ENCODE measurements around the gene KRT20. TPM values are rescaled to one million over a fixed set of nuclear protein-coding genes. Genes with fewer than 3 reads are reported as not detected.

KRT20 gene
- total and polyA plus RNA-seq, 7 experiments from 2014 or later: not detected

DNA sequence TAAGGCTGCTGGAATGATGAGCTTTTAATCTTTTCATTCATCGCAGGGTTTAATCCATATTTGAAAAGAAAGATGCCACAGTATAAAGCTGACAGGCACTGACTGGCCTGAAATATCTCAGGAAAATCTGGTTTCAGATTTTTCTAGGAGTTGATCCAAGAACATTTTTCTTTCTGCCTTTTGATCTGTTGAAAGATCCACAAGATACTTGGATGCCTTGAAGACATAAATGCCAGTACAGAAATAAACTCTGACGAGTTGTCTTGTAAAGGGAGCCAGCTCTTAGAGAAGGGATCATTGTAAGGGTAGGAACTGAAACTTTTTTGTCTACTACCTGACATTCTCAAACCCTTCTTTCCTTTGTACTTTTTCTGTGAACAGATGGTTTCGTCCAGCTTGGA, 25.4 kb upstream of the KRT20 start:
- H3K4me3 Mint-ChIP-seq: no peak overlapping the region
- no peak for DNase-seq
- no peaks in the 10 kb centered on the region for H3K9me3 ChIP-seq (ENCODE audit: control insufficient read depth in 2 of 3, low read length in 3 of 3)
- H3K4me1 ChIP-seq (ENCODE audit: control insufficient read depth in 2 of 2, insufficient read depth in 2 of 2, low read length in 2 of 2): no peaks in the 10 kb centered on the region
- H3K9me3 Mint-ChIP-seq: no peaks in the 10 kb centered on the region
- ChIA-PET POLR2A (interaction anchor here (1.1 kb wide), 1 partner anchor 412 kb away, joined by 3 read pairs; no protein-coding TSS in a partner anchor), CTCF (interaction anchor here (0.7 to 4.6 kb wide), 9 partner anchors 15 to 758 kb away, joined by 3 to 31 read pairs (median 3); no protein-coding TSS in a partner anchor)
- intact Hi-C loops (cut with micrococcal nuclease): no loop called here
- no peaks in the 10 kb centered on the region for H3K36me3 ChIP-seq (ENCODE audit: control insufficient read depth in 2 of 3, insufficient read depth in 3 of 3, low read length in 3 of 3)
- no peak for ATAC-seq
- H3K27me3 ChIP-seq (ENCODE audit: control insufficient read depth in 2 of 2, insufficient read depth in 2 of 2, low read length in 2 of 2): peaks cover 5 to 7% of the 10 kb centered on the region in 2 donors
- H3K4me3 ChIP-seq (ENCODE audit: low read length): no peak overlapping the region
- H3K36me3 Mint-ChIP-seq: no peaks in the 10 kb centered on the region
- H3K27ac Mint-ChIP-seq: no peak overlapping the region
- H3K4me1 Mint-ChIP-seq: no peaks in the 10 kb centered on the region
- no peak overlapping the region for H3K27ac ChIP-seq (ENCODE audit: low read depth, low read length)
- H3K27me3 Mint-ChIP-seq: peaks cover 21 to 39% (median 34%) of the 10 kb centered on the region in 5 donors

DNA sequence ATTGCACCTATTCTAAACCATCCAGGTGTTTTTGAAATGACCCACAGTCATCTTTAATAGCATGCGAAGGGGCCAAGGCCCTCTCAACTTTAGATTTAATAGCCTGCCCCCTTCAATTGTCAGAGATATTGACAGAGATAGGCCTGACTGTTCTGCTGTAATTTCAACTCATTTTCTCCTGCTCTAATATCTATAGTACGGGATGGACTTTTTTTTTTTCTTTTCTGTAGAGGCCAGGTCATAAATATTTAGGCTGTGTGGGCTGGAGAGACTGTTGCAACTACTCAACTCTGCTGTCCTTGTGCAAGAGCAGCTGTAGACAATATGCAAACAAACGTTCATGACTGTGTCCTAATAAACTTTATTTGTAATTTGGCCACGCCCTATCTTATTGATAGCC, 24.7 kb upstream of the KRT20 start:
- POLR2A ChIA-PET: interaction anchor here (1.1 kb wide), 1 partner anchor 412 kb away, joined by 3 read pairs; no protein-coding TSS in a partner anchor
- peaks cover 22 to 41% (median 36%) of the 10 kb centered on the region in 5 donors for H3K27me3 Mint-ChIP-seq
- no peaks in the 10 kb centered on the region for H3K4me1 Mint-ChIP-seq
- H3K36me3 Mint-ChIP-seq: no peaks in the 10 kb centered on the region
- DNase-seq: no peak
- Histone ChIP-seq H3K36me3 (ENCODE audit: control insufficient read depth in 2 of 3, insufficient read depth in 3 of 3, low read length in 3 of 3) (no peaks in the 10 kb centered on the region), H3K27ac (ENCODE audit: low read depth, low read length) (no peak overlapping the region), H3K9me3 (ENCODE audit: control insufficient read depth in 2 of 3, low read length in 3 of 3) (no peaks in the 10 kb centered on the region), H3K4me1 (ENCODE audit: control insufficient read depth in 2 of 2, insufficient read depth in 2 of 2, low read length in 2 of 2) (no peaks in the 10 kb centered on the region), H3K4me3 (ENCODE audit: low read length) (no peak overlapping the region), H3K27me3 (ENCODE audit: control insufficient read depth in 2 of 2, insufficient read depth in 2 of 2, low read length in 2 of 2) (peaks cover 5 to 7% of the 10 kb centered on the region in 2 donors)
- no peaks in the 10 kb centered on the region for H3K9me3 Mint-ChIP-seq
- H3K27ac Mint-ChIP-seq: no peak overlapping the region
- CTCF ChIA-PET: interaction anchor here (0.7 to 4.6 kb wide), 9 partner anchors 15 to 758 kb away, joined by 3 to 32 read pairs (median 5); no protein-coding TSS in a partner anchor
- intact Hi-C loops (cut with micrococcal nuclease): loop anchor here (1.0 kb wide), 8 partner anchors 52 to 757 kb away; no protein-coding TSS in a partner anchor
- H3K4me3 Mint-ChIP-seq: no peak overlapping the region
- ATAC-seq: no peak

DNA sequence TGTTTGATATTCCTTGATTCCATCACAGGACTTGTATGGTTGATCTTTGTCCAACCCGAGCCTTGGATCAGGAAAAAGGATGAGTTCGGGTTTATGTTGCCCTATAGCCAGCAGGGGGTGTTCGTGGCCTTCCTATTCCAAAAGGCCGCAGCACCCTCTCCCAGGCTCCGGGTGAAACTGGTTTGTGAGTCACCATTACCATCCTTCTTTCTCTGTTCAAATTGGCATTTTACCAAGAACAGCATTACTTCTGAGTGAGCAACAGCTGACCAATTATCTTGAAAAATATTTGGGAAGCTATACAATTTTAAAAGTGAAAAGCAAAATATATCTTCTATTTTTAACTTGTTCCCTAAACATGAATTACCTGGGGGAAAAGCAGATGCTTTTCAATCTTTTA, 24.3 kb upstream of the KRT20 start:
- POLR2A ChIA-PET: no interaction called here
- peaks cover 26 to 45% (median 36%) of the 10 kb centered on the region in 5 donors for H3K27me3 Mint-ChIP-seq
- peak; percentile 93 for ATAC-seq

GRCh38 chr17:40906613-40907012, 21.6 kb upstream of the KRT20 start:
- ATAC-seq (no peak), DNase-seq (no peak)
- H3K27ac Mint-ChIP-seq: no peak overlapping the region
- H3K4me1 Mint-ChIP-seq: peaks cover 0 to 10% (median 0%) of the 10 kb centered on the region in 7 donors
- ChIA-PET CTCF (interaction anchor here (4.2 to 4.6 kb wide), 3 partner anchors 642 to 756 kb away, joined by 28 to 32 read pairs (median 31); no protein-coding TSS in a partner anchor), POLR2A (no interaction called here)
- Histone ChIP-seq H3K4me3 (ENCODE audit: low read length) (no peak overlapping the region), H3K36me3 (ENCODE audit: control insufficient read depth in 2 of 3, insufficient read depth in 3 of 3, low read length in 3 of 3) (no peaks in the 10 kb centered on the region), H3K27ac (ENCODE audit: low read depth, low read length) (no peak overlapping the region), H3K27me3 (ENCODE audit: control insufficient read depth in 2 of 2, insufficient read depth in 2 of 2, low read length in 2 of 2) (peaks cover 5 to 7% of the 10 kb centered on the region in 2 donors), H3K4me1 (ENCODE audit: control insufficient read depth in 2 of 2, insufficient read depth in 2 of 2, low read length in 2 of 2) (no peaks in the 10 kb centered on the region), H3K9me3 (ENCODE audit: control insufficient read depth in 2 of 3, low read length in 3 of 3) (no peaks in the 10 kb centered on the region)
- no peak overlapping the region for H3K4me3 Mint-ChIP-seq
- intact Hi-C loops (cut with micrococcal nuclease): no loop called here
- peaks cover 24 to 48% (median 35%) of the 10 kb centered on the region in 5 donors for H3K27me3 Mint-ChIP-seq
- no peaks in the 10 kb centered on the region for H3K9me3 Mint-ChIP-seq
- no peaks in the 10 kb centered on the region for H3K36me3 Mint-ChIP-seq

More for the DNA sequence above, 24.3 kb upstream of the KRT20 start:
- Histone ChIP-seq H3K4me3 (ENCODE audit: low read length) (no peak overlapping the region), H3K9me3 (ENCODE audit: control insufficient read depth in 2 of 3, low read length in 3 of 3) (no peaks in the 10 kb centered on the region), H3K27ac (ENCODE audit: low read depth, low read length) (no peak overlapping the region), H3K27me3 (ENCODE audit: control insufficient read depth in 2 of 2, insufficient read depth in 2 of 2, low read length in 2 of 2) (peaks cover 5 to 7% of the 10 kb centered on the region in 2 donors), H3K4me1 (ENCODE audit: control insufficient read depth in 2 of 2, insufficient read depth in 2 of 2, low read length in 2 of 2) (no peaks in the 10 kb centered on the region), H3K36me3 (ENCODE audit: control insufficient read depth in 2 of 3, insufficient read depth in 3 of 3, low read length in 3 of 3) (no peaks in the 10 kb centered on the region)
- intact Hi-C loops (cut with micrococcal nuclease): loop anchor here (1.0 kb wide), 8 partner anchors 52 to 757 kb away; no protein-coding TSS in a partner anchor
- CTCF ChIA-PET: interaction anchor here (0.7 to 4.6 kb wide), 6 partner anchors 413 to 759 kb away, joined by 3 to 32 read pairs (median 18); no protein-coding TSS in a partner anchor
- no peaks in the 10 kb centered on the region for H3K4me1 Mint-ChIP-seq
- H3K27ac Mint-ChIP-seq: no peak overlapping the region
- no peaks in the 10 kb centered on the region for H3K9me3 Mint-ChIP-seq
- DNase-seq: peak; percentile 29 to 70 (median 56)
- H3K36me3 Mint-ChIP-seq: no peaks in the 10 kb centered on the region
- H3K4me3 Mint-ChIP-seq: no peak overlapping the region

- ATAC-seq (no peak), DNase-seq (no peak)
- peaks cover 4 to 5% of the 10 kb centered on the region in 2 donors for H3K27me3 ChIP-seq (ENCODE audit: control insufficient read depth in 2 of 2, insufficient read depth in 2 of 2, low read length in 2 of 2)
- intact Hi-C loops (cut with micrococcal nuclease): no loop called here
- H3K4me3 Mint-ChIP-seq: no peak overlapping the region
- H3K27ac Mint-ChIP-seq: no peak overlapping the region
- H3K36me3 ChIP-seq (ENCODE audit: control insufficient read depth in 2 of 3, insufficient read depth in 3 of 3, low read length in 3 of 3): no peaks in the 10 kb centered on the region
- H3K4me1 ChIP-seq (ENCODE audit: control insufficient read depth in 2 of 2, insufficient read depth in 2 of 2, low read length in 2 of 2): no peaks in the 10 kb centered on the region
- POLR2A ChIA-PET: interaction anchor here (0.6 kb wide), 1 partner anchor 755 kb away, joined by 3 read pairs; no protein-coding TSS in a partner anchor
- no peaks in the 10 kb centered on the region for H3K9me3 Mint-ChIP-seq
- H3K36me3 Mint-ChIP-seq: no peaks in the 10 kb centered on the region
- H3K27me3 Mint-ChIP-seq: peaks cover 30 to 48% (median 38%) of the 10 kb centered on the region in 5 donors
- peaks cover 0 to 10% (median 0%) of the 10 kb centered on the region in 7 donors for H3K4me1 Mint-ChIP-seq
- no peaks in the 10 kb centered on the region for H3K9me3 ChIP-seq (ENCODE audit: control insufficient read depth in 2 of 3, low read length in 3 of 3)
- no peak overlapping the region for H3K27ac ChIP-seq (ENCODE audit: low read depth, low read length)
- H3K4me3 ChIP-seq (ENCODE audit: low read length): no peak overlapping the region
- CTCF ChIA-PET: interaction anchor here (0.6 kb wide), 1 partner anchor 19 kb away, joined by 5 read pairs; no protein-coding TSS in a partner anchor
Observed at GRCh38 chr17:40905370-40905769, 20.3 kb upstream of the KRT20 start.

DNA sequence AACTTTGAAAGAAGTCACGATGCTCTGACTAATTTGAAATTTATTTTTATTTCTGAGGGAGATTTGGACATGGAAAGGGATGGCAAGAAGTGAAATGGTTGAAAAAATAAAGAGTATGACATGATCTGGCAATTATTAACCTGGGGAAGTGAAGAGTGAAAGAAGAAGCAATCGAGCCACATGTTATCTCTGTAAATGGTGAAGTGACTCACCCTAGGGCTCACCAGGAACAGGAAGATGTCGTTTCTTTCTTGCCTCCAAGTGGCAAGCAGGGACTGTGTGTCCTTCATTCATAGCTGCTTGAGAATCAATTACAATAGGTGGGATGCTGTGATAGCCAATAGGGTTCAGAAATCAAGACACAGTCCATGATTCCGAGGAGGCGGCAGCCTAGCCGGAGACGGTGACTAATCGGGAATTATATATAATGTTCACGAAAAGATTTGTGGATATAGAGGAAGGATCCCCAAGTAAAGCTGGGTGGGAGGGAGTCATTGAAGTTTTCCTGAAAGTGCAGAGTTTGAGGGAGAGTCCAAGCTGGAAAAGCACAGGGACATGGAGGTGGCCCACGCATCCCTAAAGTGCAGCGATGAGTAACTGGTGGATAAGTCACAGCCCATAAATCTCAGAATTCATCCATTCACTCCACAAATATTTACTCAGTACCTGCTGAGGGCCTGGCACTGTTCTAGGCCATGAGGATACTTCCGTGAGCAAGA, 18.2 kb upstream of the KRT20 start:
- Histone ChIP-seq H3K27ac (ENCODE audit: low read depth, low read length) (no peak overlapping the region), H3K4me1 (ENCODE audit: control insufficient read depth in 2 of 2, insufficient read depth in 2 of 2, low read length in 2 of 2) (no peaks in the 10 kb centered on the region), H3K4me3 (ENCODE audit: low read length) (no peak overlapping the region), H3K36me3 (ENCODE audit: control insufficient read depth in 2 of 3, insufficient read depth in 3 of 3, low read length in 3 of 3) (no peaks in the 10 kb centered on the region), H3K27me3 (ENCODE audit: control insufficient read depth in 2 of 2, insufficient read depth in 2 of 2, low read length in 2 of 2) (peaks cover 0 to under 1% of the 10 kb centered on the region in 2 donors), H3K9me3 (ENCODE audit: control insufficient read depth in 2 of 3, low read length in 3 of 3) (no peaks in the 10 kb centered on the region)
- no peaks in the 10 kb centered on the region for H3K9me3 Mint-ChIP-seq
- intact Hi-C loops (cut with micrococcal nuclease): no loop called here
- H3K27me3 Mint-ChIP-seq: peaks cover 26 to 39% (median 28%) of the 10 kb centered on the region in 5 donors
- DNase-seq: no peak
- H3K36me3 Mint-ChIP-seq: no peaks in the 10 kb centered on the region
- peak; percentile 54 for ATAC-seq
- no peak overlapping the region for H3K27ac Mint-ChIP-seq
- H3K4me1 Mint-ChIP-seq: peaks cover 0 to 10% (median 0%) of the 10 kb centered on the region in 7 donors
- POLR2A ChIA-PET: interaction anchor here (0.7 kb wide), 1 partner anchor 467 kb away, joined by 3 read pairs; no protein-coding TSS in a partner anchor
- CTCF ChIA-PET: interaction anchor here (1.7 kb wide), 1 partner anchor 646 kb away, joined by 5 read pairs; no protein-coding TSS in a partner anchor
- no peak overlapping the region for H3K4me3 Mint-ChIP-seq

Data from naive thymus-derived CD4-positive, alpha-beta T cell (primary cell).